Kasumi-1 (cell line): Measurements from ENCODE around the gene HERC4.
"Not testable (repeated sequence)": the region's sequence is repeated elsewhere in the genome, so short reads cannot be mapped to it uniquely, and the experiment has no call there.

ENCODE experiments used
- DNase-seq, 2 experiments: peaks; one replicate each; lab custom pipeline; 2025; lab: John Stamatoyannopoulos, UW

The HERC4 gene

DNA sequence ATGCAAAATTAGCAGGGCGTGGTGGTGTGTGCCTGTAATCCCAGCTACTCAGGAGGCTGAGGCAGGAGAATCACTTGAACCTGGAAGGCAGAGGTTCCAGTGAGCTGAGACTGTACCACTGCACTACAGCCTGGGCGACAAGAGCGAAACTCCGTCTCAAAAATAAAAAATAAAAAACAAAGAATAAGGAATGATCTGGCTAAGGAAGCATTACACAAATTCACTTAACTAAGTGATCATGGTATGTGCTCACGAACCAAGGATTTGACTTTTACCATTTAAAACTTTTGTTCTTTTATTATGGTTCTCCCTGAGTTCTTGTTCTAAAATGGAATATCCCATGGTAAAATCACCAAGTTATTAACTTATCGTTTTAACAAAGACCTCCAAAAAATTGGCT lies 119.5 kb downstream of the HERC4 start:
- DNase-seq = no peak

DNA sequence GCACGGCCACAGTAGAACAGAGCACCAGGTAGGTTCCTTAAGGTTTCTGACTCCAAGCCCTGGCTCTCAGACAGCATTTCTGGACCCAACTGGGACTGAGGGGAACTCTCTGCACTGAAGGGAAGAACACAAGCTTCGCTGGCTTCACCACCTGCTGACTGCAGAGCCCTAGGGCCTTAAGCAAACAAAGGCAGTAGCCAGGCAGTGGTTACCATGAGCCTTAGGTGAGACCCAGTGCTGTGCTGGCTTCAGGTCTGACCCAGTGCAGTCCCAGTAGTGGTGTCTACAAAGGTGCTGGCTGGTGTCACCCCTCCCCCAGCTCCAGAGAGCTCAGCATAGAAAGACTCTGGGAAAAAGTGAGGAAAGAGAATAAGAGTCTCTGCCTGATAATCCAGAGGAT lies 131.2 kb downstream of the HERC4 start:
- DNase-seq = no peak

DNA sequence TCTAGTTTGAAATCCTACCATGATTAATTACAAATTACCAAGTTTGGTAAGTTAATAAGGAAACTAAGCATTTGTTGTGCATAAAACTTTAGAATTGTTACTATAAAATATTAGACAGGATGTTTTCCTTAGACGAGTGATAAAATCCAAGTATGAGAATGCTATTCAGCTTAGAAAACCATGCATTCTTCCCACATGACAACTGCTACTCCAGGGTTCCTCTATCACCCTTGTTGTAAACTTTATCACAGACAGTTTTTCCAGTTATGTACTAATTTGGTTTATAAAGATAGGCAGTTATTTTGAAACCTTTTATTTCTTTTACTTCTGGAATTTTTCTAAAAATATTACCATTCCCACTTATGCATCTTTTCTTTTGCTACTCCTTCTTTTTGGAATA lies 138.7 kb downstream of the HERC4 start:
- DNase-seq = no peak

DNA sequence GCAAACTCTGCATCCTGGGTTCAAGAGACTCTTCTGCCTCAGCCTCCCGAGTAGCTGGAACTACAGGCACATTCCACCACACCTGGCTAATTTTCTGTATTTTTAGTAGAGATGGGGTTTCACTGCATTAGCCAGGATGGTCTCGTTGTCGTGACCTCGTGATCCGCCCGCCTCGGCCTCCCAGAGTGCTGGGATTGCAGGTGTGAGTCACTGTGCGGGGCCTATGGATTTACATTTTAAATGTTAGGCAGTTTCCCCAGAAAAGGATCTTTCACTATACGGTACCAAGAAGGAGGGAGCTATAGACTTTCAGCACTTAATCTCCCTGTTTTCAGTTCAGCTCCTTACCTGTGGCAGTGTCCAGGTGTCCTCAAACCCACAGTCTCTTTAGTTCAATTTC lies 139.9 kb downstream of the HERC4 start:
- DNase-seq = no peak

DNA sequence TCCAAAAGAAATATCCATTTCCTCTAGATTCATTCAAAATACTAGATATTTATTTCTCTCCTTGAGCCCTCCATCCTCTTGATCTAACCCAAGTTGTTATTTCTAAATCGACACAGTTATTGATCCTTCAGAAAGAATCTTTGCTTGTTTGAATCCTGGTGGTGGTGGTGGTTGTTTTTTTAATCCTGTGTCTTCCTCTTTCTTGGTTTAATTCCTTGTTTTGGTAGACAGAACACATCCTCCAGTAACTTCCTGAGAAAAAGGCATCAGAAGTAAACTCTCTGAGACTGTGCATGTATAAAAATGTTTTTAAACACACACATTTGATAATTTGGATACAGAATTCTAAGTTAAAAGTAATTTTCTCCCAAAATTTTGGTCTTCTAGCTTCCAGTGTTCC lies 140.7 kb downstream of the HERC4 start:
- peak; percentile 21 to 31 for DNase-seq

DNA sequence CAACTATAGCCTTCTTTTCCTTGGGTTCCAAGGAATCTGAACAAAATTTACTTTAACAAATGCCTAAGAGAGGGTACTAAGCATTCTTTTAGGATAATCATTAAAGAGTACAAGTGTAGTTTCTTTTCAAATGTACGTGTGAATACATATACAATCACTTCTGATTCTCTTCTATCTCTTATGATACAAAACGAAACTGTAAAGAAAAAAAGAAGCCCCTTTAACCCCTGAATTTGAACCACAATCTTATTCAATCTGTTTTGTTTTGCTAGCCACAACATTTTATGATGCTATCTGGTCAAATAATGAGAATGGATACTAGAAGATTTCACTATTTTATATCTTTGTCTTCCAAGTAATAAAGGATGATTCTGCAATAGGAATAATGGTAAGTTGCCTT lies 141.9 kb downstream of the HERC4 start:
- DNase-seq = no peak

DNA sequence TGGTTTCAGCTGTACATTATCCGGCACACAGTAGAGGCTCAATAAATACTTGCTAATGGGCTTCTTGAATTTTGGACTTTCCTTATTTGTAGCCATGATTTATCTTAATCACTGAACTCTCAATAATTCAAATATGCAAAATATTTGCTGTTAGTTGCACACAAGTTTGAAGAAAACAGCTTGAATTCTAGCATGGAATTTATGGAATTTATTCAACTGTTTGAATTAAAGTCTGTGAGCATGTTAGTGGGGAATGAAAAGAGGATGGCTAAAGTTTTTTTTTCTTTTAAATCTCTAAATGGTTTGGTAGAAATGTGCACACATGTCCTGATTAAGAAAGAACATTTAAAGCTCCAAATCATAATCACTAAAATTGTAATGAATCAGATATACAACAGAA lies 148.1 kb downstream of the HERC4 start:
- no peak for DNase-seq

DNA sequence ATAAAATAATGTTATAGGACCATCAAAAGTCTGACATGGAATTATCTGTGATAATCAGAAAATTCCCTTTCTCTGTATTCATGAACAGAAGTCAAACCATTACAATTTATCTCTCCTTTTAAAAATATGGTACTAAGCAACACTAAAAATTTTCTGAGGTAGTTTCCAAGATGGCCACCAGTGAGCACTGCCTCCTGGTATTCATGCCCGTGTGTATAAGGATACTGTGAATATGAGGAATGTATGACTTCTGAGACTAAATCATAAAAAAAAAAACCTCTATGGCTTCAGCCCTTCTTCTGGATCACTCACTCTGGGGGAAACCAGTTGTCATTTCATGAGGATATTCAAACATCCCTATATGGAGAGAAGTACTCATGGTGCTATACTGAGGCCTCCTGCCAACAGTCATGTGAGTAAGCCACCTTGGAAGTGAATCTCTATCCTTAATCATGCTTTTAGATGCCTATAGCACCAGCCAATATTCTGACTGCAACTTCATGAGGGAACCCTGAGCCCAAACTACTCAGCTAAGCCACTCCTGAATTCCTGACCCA lies 149.6 kb downstream of the HERC4 start:
- DNase-seq = no peak

DNA sequence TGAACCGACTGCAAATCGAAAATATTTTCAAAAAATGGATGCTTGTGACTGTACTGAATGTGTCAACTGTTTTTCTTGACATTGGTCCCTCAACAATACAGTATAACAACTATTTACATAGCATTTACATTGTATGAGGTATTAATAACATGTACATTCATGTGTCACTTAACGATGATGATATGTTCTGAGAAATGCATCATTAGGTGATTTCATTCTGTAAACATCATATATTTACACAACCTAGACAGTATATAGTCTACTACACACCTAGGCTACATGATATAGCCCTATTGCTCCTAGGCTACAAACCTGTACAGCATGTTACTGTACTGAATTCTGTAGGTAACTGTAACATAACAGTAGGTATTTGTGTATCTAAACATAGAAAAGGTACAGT lies 150.9 kb downstream of the HERC4 start:
- DNase-seq = no peak

DNA sequence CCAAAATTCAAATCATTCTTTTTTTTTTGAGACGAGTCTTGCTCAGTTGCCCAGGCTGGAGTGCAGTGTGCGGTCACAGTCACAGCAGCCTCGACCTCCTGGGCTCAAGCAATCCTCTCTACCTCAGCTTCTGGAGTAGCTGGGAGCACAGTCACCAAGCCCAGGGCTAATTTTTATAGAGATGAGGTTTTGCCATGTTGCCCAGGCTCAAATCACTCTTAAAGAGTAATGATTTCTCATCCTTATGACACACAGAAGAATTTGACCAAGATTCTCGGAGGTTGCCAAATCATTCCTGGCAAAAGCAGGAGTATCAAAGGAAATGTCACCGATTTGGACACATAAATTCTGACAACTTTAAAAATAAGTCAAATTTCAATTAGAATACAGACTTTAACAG lies 151.5 kb downstream of the HERC4 start:
- no peak for DNase-seq

DNA sequence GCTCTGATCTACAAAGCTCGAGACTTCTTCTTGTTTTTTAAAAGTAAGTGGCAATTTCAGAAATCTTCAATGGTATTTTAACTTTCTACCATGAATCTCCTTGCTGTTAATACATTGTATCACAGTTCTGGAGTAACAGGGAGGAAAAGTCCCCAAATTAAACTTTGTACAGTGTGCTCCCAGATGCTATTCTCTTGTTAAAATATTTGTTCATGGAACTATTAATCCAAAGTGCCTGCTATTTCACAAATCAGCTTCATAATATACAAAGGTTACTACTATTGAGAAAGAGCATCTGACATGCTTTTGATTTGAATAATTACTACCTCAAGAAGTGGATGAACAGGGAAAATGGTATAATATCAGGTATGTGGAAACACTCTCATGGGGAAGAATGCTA lies 154.0 kb downstream of the HERC4 start:
- DNase-seq = no peak

DNA sequence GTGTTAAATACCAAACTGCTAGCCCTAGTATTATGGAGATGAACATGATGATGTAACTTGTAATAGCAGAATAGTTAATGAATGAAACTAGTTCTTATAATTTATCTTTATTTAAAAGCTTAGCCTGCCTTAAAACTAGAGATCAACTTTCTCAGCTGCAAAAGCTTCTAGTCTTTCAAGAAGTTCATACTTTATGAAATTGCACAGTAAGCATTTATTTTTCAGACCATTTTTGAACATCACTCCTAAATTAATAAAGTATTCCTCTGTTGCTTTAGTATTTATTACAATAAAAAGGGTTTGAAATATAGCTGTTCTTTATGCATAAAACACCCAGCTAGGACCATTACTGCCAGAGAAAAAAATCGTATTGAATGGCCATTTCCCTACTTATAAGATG lies 157.4 kb downstream of the HERC4 start:
- DNase-seq = no peak

DNA sequence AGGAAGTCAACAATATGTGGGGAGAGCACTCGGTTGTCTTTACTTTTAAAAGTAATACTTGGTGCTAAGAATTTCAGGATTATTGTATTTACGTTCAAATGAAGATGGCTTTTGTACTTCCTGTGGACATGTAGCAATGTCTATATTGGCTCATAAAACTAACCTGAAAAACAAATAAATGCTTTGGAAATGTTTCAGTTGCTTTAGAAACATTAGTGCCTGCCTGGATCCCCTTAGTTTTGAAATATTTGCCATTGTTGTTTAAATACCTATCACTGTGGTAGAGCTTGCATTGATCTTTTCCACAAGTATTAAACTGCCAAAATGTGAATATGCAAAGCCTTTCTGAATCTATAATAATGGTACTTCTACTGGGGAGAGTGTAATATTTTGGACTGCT lies 157.9 kb downstream of the HERC4 start:
- no peak for DNase-seq

DNA sequence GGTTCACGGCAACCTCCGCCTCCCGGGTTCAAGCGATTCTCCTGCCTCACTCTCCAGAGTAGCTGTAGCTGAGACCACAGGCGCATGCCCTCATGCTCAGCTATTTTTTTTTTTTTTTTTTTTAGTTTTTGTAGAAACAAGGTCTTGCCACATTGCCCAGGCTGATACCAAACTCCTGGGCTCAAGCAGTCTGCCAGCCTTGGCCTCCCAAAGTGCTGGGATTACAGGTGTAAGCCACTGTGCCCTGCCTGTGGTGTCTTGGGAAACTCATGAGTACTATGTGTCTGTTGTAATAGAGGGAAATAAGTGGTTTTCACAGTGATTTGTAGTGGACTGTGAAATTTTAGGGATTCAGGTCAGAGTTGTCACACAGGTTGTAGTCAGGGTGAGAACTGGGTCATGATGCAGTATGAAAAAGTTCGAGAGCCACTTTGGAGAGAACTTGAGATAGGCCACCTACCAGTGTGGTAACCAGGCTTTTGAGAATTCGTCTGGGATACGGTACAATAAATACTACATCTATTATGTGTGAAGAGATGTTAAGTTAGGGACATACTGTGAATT lies 160.2 kb downstream of the HERC4 start:
- DNase-seq = no peak

DNA sequence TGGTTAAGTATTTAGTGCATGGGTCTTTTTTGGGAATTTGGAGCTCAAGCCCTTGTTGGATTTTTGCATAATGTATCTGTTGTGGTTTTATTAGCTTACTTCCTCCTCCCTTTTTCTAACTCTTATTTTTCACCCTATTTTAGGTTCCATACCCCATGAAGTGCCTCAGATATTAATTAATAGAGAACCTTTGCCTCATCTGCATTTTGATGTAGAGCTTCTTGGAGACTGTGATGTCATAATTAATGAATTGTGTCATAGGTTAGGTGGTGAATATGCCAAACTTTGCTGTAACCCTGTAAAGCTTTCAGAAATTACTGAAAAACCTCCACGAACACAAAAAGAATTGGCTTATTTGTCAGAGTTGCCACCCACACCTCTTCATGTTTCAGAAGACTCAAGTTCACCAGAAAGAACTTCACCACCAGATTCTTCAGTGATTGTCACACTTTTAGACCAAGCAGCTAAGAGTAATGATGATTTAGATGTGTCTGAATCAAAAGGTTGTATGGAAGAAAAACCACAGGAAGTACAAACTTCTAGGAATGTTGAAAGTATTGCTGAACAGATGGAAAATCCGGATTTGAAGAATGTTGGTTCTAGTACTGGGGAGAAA lies 162.6 kb downstream of the HERC4 start:
- no peak for DNase-seq

DNA sequence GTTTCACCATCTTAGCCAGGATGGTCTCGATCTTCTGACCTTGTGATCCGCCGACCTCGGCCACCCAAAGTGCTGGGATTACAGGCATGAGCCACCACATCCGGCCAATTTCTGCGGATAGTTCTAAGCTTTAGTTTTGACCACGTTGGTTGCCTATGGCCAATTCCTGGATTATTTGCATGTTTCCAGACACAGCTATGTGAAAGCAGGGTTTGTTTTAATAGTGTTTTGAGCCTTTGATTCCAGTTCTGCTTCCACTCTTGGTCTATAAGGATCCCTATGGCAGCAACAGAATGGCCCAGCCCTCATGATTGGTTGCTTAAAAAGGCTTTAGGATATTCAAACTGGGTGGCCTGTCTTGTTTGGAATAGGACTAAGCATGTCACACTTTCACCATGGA lies 171.5 kb downstream of the HERC4 start:
- no peak for DNase-seq

DNA sequence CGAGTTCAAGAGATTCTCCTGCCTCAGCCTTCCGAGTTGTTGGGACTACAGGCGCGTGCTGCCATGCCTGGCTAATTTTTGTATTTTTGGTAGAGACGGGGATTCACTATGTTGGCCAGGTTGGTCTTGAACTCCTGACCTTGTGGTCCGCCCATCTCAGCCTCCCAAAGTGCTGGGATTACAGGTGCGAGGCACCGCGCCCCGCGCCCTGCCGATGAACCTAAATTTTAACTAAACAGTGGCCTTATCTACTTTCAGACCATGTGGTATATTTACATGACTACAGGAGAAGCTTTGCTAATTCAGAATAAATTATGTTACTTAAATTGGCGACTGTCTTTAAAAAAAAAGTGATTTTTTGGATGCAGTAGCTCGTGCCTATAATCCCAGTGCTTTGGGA lies 181.4 kb downstream of the HERC4 start:
- no peak for DNase-seq

DNA sequence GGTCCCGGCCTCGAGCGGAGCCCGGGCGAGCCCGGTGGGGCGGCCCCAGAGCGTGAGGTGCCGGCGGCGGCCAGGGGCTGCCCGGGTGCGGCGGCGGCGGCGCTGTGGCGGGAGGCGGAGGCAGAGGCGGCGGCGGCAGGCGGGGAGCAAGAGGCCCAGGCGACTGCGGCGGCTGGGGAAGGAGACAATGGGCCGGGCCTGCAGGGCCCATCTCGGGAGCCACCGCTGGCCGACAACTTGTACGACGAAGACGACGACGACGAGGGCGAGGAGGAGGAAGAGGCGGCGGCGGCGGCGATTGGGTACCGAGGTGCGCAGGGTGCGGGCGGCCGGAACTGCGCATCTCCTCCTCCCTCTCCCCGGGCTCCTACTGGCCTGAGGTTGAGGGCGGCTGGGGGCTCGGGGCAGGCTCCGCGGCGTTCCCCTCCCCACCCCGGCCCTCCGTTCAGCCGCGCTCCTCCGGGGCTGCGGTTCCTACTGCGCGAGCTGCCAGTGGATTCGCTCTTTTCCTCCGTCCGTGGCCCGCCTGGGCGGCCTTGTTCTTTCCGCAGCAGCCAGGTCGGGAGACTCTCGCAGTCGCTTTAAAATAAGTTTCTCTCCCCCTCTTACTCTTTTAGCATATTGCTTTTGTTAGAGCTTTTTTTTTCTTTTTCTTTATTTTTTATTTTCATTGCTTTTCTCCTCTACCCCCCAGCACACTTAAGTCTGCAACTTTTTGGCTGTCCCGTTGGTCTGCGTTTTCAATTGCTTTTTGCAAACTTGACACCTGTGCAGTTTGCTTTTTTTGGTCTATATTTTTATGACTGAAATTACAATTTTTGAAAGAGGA lies 190.0 kb downstream of the HERC4 start:
- peak; percentile 82 to 85 for DNase-seq

DNA sequence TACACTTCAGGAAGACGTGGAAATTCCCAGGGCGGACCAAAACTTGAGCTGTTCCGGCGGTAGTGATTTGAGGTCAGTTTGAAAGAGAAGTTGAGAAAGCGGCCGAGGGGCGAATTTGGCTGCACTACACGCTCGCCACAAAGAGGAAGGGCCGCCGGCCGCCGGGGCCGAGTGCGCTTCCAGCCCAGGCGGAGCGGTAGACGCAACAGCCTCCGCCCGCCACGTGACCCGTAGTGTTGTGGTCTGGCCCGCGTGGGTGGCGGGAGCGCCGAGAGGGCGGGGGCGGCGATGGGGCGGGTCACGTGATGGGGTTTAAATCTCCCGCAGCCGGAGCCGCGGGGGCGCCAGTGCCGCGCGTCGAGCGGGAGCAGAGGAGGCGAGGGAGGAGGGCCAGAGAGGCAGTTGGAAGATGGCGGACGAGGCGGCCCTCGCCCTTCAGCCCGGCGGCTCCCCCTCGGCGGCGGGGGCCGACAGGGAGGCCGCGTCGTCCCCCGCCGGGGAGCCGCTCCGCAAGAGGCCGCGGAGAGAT lies 190.7 kb downstream of the HERC4 start, which contains the start of gene SIRT1:
SIRT1 (plus strand) TSS at position 344 of the 529 bp plus-strand sequence; CDS start at position 410, 66 bp downstream.
- peak; percentile 93 to 96 for DNase-seq

DNA sequence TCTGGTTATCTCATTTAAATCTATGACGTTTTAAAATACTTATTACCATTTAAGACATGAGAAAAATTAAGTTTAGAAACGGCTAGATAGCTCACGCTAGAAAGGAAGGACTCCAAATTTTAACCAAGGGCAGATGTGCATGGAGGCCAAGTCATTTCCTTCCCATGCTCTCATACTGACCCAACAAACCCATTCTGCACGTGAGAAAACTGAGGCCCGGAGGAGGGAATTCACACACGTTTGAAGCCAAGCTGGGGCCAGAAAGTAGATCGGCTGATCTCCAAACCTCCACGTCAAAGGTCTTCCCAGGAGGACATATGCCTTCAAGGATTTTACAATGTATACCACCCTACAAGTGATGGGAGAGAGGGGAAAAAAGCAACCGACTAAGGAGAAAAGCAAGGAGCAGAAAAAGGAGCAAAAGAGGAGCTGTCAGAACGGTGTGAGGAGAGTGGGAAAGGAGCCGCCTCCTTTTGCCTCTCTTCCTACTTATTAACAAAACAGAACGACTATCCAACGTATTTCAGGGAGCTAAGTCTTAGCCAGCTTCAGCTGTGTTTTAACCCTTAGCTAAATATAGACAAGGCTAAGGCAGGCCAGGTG lies 191.3 kb downstream of the HERC4 start:
- DNase-seq = peak; percentile 89

DNA sequence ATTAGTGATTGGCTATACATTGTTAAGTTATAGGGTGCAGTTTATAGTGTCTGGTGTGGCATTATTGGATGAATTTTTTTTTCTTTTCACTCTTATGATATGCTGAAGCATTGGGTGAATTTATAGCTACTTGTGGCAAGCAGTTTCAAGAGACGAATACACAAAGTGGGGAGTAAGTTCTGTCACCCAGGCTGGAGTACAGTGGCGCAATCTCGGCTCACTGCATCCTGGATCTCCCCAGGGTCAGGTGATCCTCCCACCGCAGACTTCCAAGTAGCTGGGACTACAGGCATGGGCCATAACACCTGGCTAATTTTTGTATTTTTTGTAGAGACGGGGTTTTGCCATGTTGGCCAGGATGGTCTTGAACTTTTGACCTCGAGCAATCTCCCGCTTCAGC lies 196.9 kb downstream of the HERC4 start:
- no peak for DNase-seq

DNA sequence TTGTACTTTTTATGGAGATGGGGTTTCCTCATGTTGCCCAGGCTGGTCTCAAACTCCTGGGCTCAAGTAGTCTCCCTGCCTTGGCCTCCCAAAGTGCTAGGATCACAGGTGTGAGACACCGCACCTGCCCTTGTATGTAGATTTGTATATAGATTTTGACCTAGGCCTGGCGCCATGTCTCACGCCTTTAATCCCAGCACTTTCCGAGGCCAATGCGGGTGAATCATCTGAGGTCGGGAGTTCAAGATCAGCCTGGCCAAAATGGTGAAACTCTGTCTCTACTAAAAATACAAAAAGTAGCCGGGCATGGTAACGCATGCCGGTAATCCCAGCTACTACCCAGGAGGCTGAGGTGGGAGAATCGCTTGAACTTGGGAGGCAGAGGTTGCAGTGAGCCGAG lies 197.7 kb downstream of the HERC4 start:
- DNase-seq = not testable (repeated sequence)
